Brain microvascular endothelial cell (primary cell): ENCODE data around the gene LRP5.

Source experiments
- DNase-seq: peaks from one replicate; pipeline ENCODE4 v3.0.0-alpha.2; 2020
- H3K27ac ChIP-seq: fragments of 250-450 bp; sonication (Bioruptor Pico); 2 replicates; pipeline ENCODE4 v1.5.1; 2020; ENCODE audit warnings: mild to moderate bottlenecking, moderate library complexity
- H3K27me3 ChIP-seq: fragments of 250-450 bp; sonication (Bioruptor Pico); replicated peaks from 2 replicates; pipeline ENCODE4 v1.5.1; 2020; ENCODE audit warnings: mild to moderate bottlenecking
- H3K36me3 ChIP-seq: fragments of 250-450 bp; sonication (Bioruptor Pico); replicated peaks from 2 replicates; pipeline ENCODE4 v1.5.1; 2020; ENCODE audit warnings: mild to moderate bottlenecking
- H3K4me3 ChIP-seq: 2 replicates; pipeline ENCODE4 v1.5.1; 2011; ENCODE audit warnings: low read depth, mild to moderate bottlenecking, control low read depth, low read length, moderate library complexity
- in situ Hi-C: cut with HindIII; loops from 2 replicates; pipeline ENCODE4 v1.10.0; 2017; ENCODE audit warnings: low sequenced_read_pairs, low pct_ligation_motif_present
- TF ChIP-seq, protein P1 (sequence below): IDR thresholded peaks from 2 replicates; pipeline ENCODE4 v1.5.1; 2011; ENCODE audit warnings: low read depth, mild to moderate bottlenecking, moderate library complexity, low read length, control low read depth, inconsistent platforms; ENCODE audit errors: missing control alignments

LRP5 gene

DNA sequence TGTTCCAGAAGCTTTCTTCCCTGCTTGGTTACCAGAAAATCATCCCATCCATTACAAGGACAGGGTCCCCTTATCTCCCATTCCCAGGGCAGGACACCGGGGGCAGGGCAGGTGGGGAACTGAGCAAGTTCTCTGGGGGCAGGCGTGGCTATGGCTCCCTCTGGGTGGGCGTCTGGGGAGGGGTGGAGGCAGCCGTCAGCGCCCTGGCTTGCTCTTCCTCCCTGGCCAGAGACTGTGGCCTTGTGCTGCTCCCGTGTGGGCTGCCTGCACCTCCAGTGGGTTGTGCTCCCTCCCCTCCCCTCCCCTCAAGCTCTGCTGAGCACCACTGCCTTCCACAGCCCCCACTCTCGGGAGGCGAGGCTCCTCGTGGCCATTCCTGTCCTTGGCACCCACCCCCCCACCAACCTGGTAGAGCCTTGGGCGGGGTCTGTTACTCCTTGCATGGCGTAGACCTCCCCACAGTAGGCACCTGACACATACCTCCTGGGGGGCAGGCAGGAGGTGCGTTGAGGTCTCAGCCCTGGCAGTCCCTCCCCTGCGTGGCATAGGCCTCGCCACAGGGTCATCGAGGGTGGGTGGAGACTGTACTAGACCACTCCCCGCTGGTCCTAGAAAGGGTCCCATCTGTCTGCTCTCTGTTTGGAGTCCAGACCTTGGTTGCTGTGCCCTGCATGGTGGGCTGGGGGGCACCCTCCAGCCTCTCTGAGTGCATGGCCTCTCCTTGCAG is 123.9 kb downstream of the LRP5 start:
- TF ChIP-seq, protein P1, sequence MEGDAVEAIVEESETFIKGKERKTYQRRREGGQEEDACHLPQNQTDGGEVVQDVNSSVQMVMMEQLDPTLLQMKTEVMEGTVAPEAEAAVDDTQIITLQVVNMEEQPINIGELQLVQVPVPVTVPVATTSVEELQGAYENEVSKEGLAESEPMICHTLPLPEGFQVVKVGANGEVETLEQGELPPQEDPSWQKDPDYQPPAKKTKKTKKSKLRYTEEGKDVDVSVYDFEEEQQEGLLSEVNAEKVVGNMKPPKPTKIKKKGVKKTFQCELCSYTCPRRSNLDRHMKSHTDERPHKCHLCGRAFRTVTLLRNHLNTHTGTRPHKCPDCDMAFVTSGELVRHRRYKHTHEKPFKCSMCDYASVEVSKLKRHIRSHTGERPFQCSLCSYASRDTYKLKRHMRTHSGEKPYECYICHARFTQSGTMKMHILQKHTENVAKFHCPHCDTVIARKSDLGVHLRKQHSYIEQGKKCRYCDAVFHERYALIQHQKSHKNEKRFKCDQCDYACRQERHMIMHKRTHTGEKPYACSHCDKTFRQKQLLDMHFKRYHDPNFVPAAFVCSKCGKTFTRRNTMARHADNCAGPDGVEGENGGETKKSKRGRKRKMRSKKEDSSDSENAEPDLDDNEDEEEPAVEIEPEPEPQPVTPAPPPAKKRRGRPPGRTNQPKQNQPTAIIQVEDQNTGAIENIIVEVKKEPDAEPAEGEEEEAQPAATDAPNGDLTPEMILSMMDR: no peak
- Histone ChIP-seq H3K36me3 (peaks cover 21% of the 10 kb centered on the region), H3K27me3 (no peaks in the 10 kb centered on the region), H3K27ac (no peak overlapping the region), H3K4me3 (no peak overlapping the region)
- DNase-seq: no peak
- in situ Hi-C loops: no loop called here

DNA sequence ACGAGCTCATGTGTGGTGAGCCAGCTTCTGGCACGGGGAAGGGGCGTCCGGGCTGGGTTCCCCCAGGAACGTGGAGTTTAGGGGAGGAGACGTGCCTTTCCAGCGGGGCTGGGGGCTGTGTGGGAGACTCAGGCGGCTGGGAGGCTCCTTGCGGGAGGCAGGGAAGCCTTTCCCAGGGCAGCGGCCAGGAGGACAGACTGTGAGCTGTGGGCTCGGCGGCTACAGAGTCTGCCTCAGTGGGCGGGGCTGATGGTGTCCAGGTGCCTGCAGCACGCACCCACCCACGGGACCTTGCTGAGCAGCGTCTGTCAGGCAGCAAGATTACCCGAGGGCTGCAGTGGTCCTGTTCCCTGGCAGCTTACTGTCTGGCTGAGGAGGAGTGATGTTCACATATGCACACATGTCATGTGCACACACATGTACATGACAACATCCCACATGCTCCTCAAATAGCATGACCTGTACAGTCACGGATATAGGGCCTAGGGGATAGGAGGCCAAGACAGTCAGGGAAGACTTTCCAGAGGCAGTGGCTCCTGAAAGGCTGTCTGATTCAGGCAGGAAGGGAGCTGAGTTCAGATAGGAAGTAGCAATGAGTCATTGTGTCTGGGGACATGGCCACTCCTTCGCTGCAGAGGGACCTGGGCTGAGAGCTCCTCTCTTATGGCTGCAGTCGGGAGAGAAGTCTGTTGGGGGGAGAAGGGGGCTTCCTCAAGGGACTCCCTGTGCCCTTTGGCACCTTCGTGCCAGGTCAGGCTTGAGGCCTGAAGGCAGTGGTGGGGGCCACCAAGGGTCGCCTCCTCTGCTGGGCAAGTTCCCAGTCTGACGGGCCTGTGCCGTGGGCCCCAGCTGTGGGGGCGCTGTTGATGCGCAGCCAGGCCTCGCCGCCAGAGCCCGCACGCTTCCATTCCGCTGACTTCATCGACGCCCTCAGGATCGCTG is 124.9 kb downstream of the LRP5 start:
- peak overlapping the region; percentile 51 for H3K27ac ChIP-seq
- peak; percentile 79 for DNase-seq
- no peak overlapping the region for H3K4me3 ChIP-seq
- in situ Hi-C loops: no loop called here
- no peaks in the 10 kb centered on the region for H3K27me3 ChIP-seq
- peaks cover 21% of the 10 kb centered on the region for H3K36me3 ChIP-seq
- TF ChIP-seq, protein P1: peak; percentile 4

DNA sequence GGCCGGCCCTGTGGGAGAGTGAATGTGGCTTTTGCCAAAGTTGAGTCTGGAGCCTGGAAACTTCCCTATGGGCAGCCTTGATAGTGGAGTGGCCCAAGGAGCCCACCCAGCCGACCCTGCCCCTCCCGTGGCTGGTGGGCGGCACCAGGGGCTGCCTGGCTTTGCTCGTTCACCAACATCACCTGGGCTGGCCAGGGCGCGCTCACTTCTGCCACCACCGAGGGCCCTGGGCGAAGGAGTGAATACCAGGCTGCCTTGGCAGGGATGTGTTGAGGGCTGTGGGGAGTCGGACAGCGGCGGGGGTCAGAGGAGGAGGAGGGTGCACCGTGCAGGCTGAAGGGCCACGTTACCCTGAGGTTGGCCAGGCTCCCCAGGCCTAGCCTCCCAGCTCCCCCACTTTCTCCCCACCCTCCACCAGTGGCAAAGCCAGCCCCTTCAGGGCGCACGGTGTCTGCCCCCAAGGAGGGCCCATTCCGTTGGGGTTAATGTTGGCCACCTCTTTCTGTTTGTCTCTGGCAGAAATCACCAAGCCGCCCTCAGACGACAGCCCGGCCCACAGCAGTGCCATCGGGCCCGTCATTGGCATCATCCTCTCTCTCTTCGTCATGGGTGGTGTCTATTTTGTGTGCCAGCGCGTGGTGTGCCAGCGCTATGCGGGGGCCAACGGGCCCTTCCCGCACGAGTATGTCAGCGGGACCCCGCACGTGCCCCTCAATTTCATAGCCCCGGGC is 125.7 kb downstream of the LRP5 start:
- no peak for DNase-seq
- peaks cover 21% of the 10 kb centered on the region for H3K36me3 ChIP-seq
- TF ChIP-seq, protein P1: no peak
- peak overlapping the region; percentile 51 for H3K27ac ChIP-seq
- H3K4me3 ChIP-seq: no peak overlapping the region
- H3K27me3 ChIP-seq: no peaks in the 10 kb centered on the region
- in situ Hi-C loops: no loop called here

DNA sequence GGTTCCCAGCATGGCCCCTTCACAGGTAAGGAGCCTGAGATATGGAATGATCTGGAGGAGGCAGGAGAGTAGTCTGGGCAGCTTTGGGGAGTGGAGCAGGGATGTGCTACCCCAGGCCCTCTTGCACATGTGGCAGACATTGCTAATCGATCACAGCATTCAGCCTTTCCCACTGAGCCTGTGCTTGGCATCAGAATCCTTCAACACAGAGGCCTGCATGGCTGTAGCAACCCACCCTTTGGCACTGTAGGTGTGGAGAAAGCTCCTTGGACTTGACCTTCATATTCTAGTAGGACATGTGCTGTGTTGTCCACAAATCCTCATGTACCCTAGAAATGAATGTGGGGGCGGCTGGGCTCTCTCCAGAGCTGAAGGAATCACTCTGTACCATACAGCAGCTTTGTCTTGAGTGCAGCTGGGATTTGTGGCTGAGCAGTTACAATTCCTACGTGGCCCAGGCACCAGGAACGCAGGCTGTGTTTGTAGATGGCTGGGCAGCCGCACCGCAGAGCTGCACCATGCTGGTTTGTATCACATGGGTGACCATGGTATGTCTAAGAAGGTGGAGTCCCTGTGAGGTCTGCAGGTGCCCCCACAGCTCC is 126.4 kb downstream of the LRP5 start:
- Histone ChIP-seq H3K27ac (no peak overlapping the region), H3K27me3 (no peaks in the 10 kb centered on the region), H3K4me3 (no peak overlapping the region), H3K36me3 (peaks cover 19% of the 10 kb centered on the region)
- TF ChIP-seq, protein P1: no peak
- DNase-seq: no peak
- in situ Hi-C loops: no loop called here

DNA sequence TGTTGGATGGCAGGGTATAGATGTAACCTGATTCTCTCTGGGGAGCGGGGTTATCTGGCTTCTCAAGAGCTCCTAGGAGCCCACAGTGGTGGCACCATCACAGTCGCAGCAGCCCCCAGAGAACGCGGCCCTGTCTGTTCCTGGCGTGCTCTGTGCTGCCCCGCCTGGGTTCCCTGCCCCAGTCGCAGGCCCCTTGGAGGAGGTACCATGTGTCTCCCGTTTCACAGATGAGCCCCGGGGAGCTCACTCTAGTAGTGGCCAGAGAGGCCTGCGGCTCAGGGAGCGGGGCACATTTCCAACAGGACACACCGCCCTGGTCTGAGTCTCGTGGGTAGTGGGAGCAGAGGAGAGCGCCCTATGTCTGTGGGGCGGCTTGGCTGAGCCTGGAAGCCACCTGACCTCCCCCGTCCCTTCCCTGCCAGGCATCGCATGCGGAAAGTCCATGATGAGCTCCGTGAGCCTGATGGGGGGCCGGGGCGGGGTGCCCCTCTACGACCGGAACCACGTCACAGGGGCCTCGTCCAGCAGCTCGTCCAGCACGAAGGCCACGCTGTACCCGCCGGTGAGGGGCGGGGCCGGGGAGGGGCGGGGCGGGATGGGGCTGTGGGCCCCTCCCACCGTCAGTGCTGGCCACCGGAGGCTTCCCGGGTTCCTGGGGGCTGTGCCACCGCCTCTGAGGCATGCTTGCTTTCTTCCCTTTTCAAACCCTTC is 127.1 kb downstream of the LRP5 start:
- peaks cover 12% of the 10 kb centered on the region for H3K36me3 ChIP-seq
- DNase-seq: no peak
- in situ Hi-C loops: no loop called here
- no peak overlapping the region for H3K4me3 ChIP-seq
- no peak overlapping the region for H3K27ac ChIP-seq
- no peaks in the 10 kb centered on the region for H3K27me3 ChIP-seq
- TF ChIP-seq, protein P1: no peak
